Stimulated activated CD4-positive, alpha-beta T cell treated with anti-CD3 and anti-CD28 coated beads, Interleukin-1b, Interleukin-23, amount 100 ng/mL, for 24 hours (primary cell): ENCODE results near the gene NEDD4L.
A peak's percentile ranks its signal among the peaks of the same experiment; 100 is the strongest.

ENCODE experiments used
- DNase-seq, 4 experiments: peaks; one replicate each; pipeline ENCODE4 v3.0.0-alpha.2; 2020; ENCODE audit warnings: low read depth in 4 of 4, low spot score in 1 of 4

NEDD4L gene

GRCh38 chr18:58114766-58115165 is 70.7 kb downstream of the NEDD4L start:
- DNase-seq: no peak

GRCh38 chr18:58116818-58117217 is 72.8 kb downstream of the NEDD4L start:
- DNase-seq: no peak

- DNase-seq: no peak
These were observed 73.9 kb downstream of the NEDD4L start for GRCh38 chr18:58117786-58118403.

GRCh38 chr18:58118536-58118935 is 74.5 kb downstream of the NEDD4L start:
- DNase-seq: no peak

- DNase-seq: no peak
These were observed 75.8 kb downstream of the NEDD4L start for GRCh38 chr18:58119819-58120218.

- DNase-seq: no peak
These were observed 80.4 kb downstream of the NEDD4L start for GRCh38 chr18:58124475-58124874.

GRCh38 chr18:58125183-58125582 is 81.2 kb downstream of the NEDD4L start:
- DNase-seq: no peak

- DNase-seq: no peak
These were observed 81.7 kb downstream of the NEDD4L start for GRCh38 chr18:58125756-58126155.

GRCh38 chr18:58128381-58129374 is 84.7 kb downstream of the NEDD4L start:
- DNase-seq: no peak

- no peak for DNase-seq
These were observed 88.7 kb downstream of the NEDD4L start for GRCh38 chr18:58132595-58133261.

GRCh38 chr18:58135183-58135641 is 91.2 kb downstream of the NEDD4L start:
- DNase-seq: no peak

GRCh38 chr18:58135701-58136331 is 91.8 kb downstream of the NEDD4L start:
- peak in 3 of 4 experiments; percentile 10 to 33 (median 16) for DNase-seq

- no peak for DNase-seq
These were observed 92.9 kb downstream of the NEDD4L start for GRCh38 chr18:58136879-58137278.

GRCh38 chr18:58139459-58140386 is 95.7 kb downstream of the NEDD4L start:
- no peak for DNase-seq

GRCh38 chr18:58140387-58141325 is 96.6 kb downstream of the NEDD4L start:
- no peak for DNase-seq

- DNase-seq: no peak
These were observed 99.4 kb downstream of the NEDD4L start for GRCh38 chr18:58143386-58143785.

- DNase-seq: no peak
These were observed 100.1 kb downstream of the NEDD4L start for GRCh38 chr18:58144106-58144505.

- DNase-seq: no peak
These were observed 100.8 kb downstream of the NEDD4L start for GRCh38 chr18:58144671-58145285.

GRCh38 chr18:58146099-58146498 is 102.1 kb downstream of the NEDD4L start:
- no peak for DNase-seq
